Measurements from ENCODE around the gene IGSF3.
A peak's percentile ranks its signal among the peaks of the same experiment; 100 is the strongest.
"Not testable (repeated sequence)": the region's sequence is repeated elsewhere in the genome, so short reads cannot be mapped to it uniquely, and the experiment has no call there.

The IGSF3 gene

GRCh38 chr1:116574581-116575291 is 92.8 kb downstream of the IGSF3 start:
- DNase-seq (ENCODE audit: low read depth in 2 of 2), result peak; percentile 34 to 36

- DNase-seq (ENCODE audit: low read depth in 2 of 2), result no peak
Observed at GRCh38 chr1:116573431-116574095, 94.0 kb downstream of the IGSF3 start.

GRCh38 chr1:116572771-116573430 is 94.6 kb downstream of the IGSF3 start:
- DNase-seq (ENCODE audit: low read depth in 2 of 2), result no peak

- no peak for DNase-seq (ENCODE audit: low read depth in 2 of 2)
Observed at GRCh38 chr1:116572099-116572498, 95.4 kb downstream of the IGSF3 start.

- DNase-seq (ENCODE audit: low read depth in 2 of 2), result no peak
Observed at GRCh38 chr1:116571215-116571919, 96.2 kb downstream of the IGSF3 start.

GRCh38 chr1:116570358-116571214 is 96.9 kb downstream of the IGSF3 start, which contains the start of gene CD58:
Gene CD58, minus strand, starts transcription at chr1:116571026. Its CDS starts 54 bp downstream, at chr1:116570972.
- DNase-seq (ENCODE audit: low read depth in 2 of 2), result peak; percentile 53 to 81

GRCh38 chr1:116569776-116570357 is 97.7 kb downstream of the IGSF3 start:
- DNase-seq (ENCODE audit: low read depth in 2 of 2), result peak; percentile 26 to 33

GRCh38 chr1:116569381-116569670 is 98.2 kb downstream of the IGSF3 start:
- DNase-seq (ENCODE audit: low read depth in 2 of 2), result no peak

GRCh38 chr1:116568662-116569380 is 98.7 kb downstream of the IGSF3 start:
- DNase-seq (ENCODE audit: low read depth in 2 of 2), result no peak

- DNase-seq (ENCODE audit: low read depth in 2 of 2), result no peak
Observed at GRCh38 chr1:116567790-116568661, 99.5 kb downstream of the IGSF3 start.

- no peak for DNase-seq (ENCODE audit: low read depth in 2 of 2)
Observed at GRCh38 chr1:116565222-116565621, 102.3 kb downstream of the IGSF3 start.

GRCh38 chr1:116564426-116564825 is 103.1 kb downstream of the IGSF3 start:
- DNase-seq (ENCODE audit: low read depth in 2 of 2), result no peak

- DNase-seq (ENCODE audit: low read depth in 2 of 2), result not testable (repeated sequence)
Observed at GRCh38 chr1:116562465-116562864, 105.1 kb downstream of the IGSF3 start.

- no peak for DNase-seq (ENCODE audit: low read depth in 2 of 2)
Observed at GRCh38 chr1:116561563-116561962, 106.0 kb downstream of the IGSF3 start.

GRCh38 chr1:116560704-116561490 is 106.6 kb downstream of the IGSF3 start:
- no peak for DNase-seq (ENCODE audit: low read depth in 2 of 2)

GRCh38 chr1:116559304-116559761 is 108.2 kb downstream of the IGSF3 start:
- no peak for DNase-seq (ENCODE audit: low read depth in 2 of 2)

GRCh38 chr1:116558571-116558970 is 109.0 kb downstream of the IGSF3 start:
- DNase-seq (ENCODE audit: low read depth in 2 of 2), result no peak

GRCh38 chr1:116558140-116558549 is 109.4 kb downstream of the IGSF3 start:
- no peak for DNase-seq (ENCODE audit: low read depth in 2 of 2)
